Measurements from ENCODE around the gene PLK1.
A peak's percentile ranks its signal among the peaks of the same experiment; 100 is the strongest.

PLK1 gene

GRCh38 chr16:23682181-23682580 is 3.5 kb downstream of the PLK1 start:
- peaks cover 70% of the 10 kb centered on the region for H3K36me3 ChIP-seq (ENCODE audit: insufficient read depth, low read length)
- H3K4me1 ChIP-seq (ENCODE audit: insufficient read depth, low read length): peaks cover 10% of the 10 kb centered on the region; the same call in 1 of the 2 replicates
- 100% methylated on average over 1 of the region's 1 CpG for WGBS
- no peak overlapping the region for H3K9ac ChIP-seq (ENCODE audit: low read depth, low read length)
- no peak overlapping the region for H3K27ac ChIP-seq (ENCODE audit: low read depth, low read length)
- no peaks in the 10 kb centered on the region for H3K27me3 ChIP-seq (ENCODE audit: insufficient read depth, low read length)
- no peaks in the 10 kb centered on the region for H3K9me3 ChIP-seq (ENCODE audit: insufficient read depth, low read depth, low read length)
- no peak overlapping the region for H3K4me3 ChIP-seq (ENCODE audit: low read length)

- 94% methylated on average over 3 of the region's 3 CpGs for WGBS
- Histone ChIP-seq H3K4me1 (ENCODE audit: insufficient read depth, low read length) (peaks cover 10% of the 10 kb centered on the region; the same call in 1 of the 2 replicates), H3K36me3 (ENCODE audit: insufficient read depth, low read length) (peaks cover 83% of the 10 kb centered on the region), H3K9me3 (ENCODE audit: insufficient read depth, low read depth, low read length) (no peaks in the 10 kb centered on the region), H3K9ac (ENCODE audit: low read depth, low read length) (no peak overlapping the region), H3K27ac (ENCODE audit: low read depth, low read length) (no peak overlapping the region), H3K27me3 (ENCODE audit: insufficient read depth, low read length) (no peaks in the 10 kb centered on the region), H3K4me3 (ENCODE audit: low read length) (no peak overlapping the region)
Measured at GRCh38 chr16:23683487-23683886, 4.8 kb downstream of the PLK1 start.

GRCh38 chr16:23687034-23687808 is 8.5 kb downstream of the PLK1 start:
- no peaks in the 10 kb centered on the region for H3K4me1 ChIP-seq (ENCODE audit: insufficient read depth, low read length)
- H3K9me3 ChIP-seq (ENCODE audit: insufficient read depth, low read depth, low read length): no peaks in the 10 kb centered on the region
- no peak overlapping the region for H3K27ac ChIP-seq (ENCODE audit: low read depth, low read length)
- no peaks in the 10 kb centered on the region for H3K27me3 ChIP-seq (ENCODE audit: insufficient read depth, low read length)
- 98% methylated on average over 16 of the region's 16 CpGs for WGBS
- peaks cover 90% of the 10 kb centered on the region for H3K36me3 ChIP-seq (ENCODE audit: insufficient read depth, low read length)
- no peak overlapping the region for H3K4me3 ChIP-seq (ENCODE audit: low read length)
- H3K9ac ChIP-seq (ENCODE audit: low read depth, low read length): no peak overlapping the region

GRCh38 chr16:23689442-23690187 is 10.9 kb downstream of the PLK1 start:
- Histone ChIP-seq H3K9ac (ENCODE audit: low read depth, low read length) (no peak overlapping the region), H3K36me3 (ENCODE audit: insufficient read depth, low read length) (peaks cover 67% of the 10 kb centered on the region), H3K27ac (ENCODE audit: low read depth, low read length) (no peak overlapping the region), H3K27me3 (ENCODE audit: insufficient read depth, low read length) (no peaks in the 10 kb centered on the region), H3K9me3 (ENCODE audit: insufficient read depth, low read depth, low read length) (no peaks in the 10 kb centered on the region), H3K4me1 (ENCODE audit: insufficient read depth, low read length) (peaks cover 2% of the 10 kb centered on the region; the same call in 1 of the 2 replicates), H3K4me3 (ENCODE audit: low read length) (no peak overlapping the region)
- WGBS: 96% methylated on average over 36 of the region's 36 CpGs

- Histone ChIP-seq H3K9ac (ENCODE audit: low read depth, low read length) (no peak overlapping the region), H3K36me3 (ENCODE audit: insufficient read depth, low read length) (peaks cover 55% of the 10 kb centered on the region)
- 95% methylated on average over 25 of the region's 25 CpGs for WGBS
Measured at GRCh38 chr16:23690771-23691482, 12.2 kb downstream of the PLK1 start.

GRCh38 chr16:23691483-23692189 is 12.9 kb downstream of the PLK1 start:
- Histone ChIP-seq H3K9ac (ENCODE audit: low read depth, low read length) (no peak overlapping the region), H3K27ac (ENCODE audit: low read depth, low read length) (no peak overlapping the region; the same call in 1 of the 2 replicates), H3K36me3 (ENCODE audit: insufficient read depth, low read length) (peaks cover 48% of the 10 kb centered on the region), H3K4me3 (ENCODE audit: low read length) (no peak overlapping the region), H3K27me3 (ENCODE audit: insufficient read depth, low read length) (no peaks in the 10 kb centered on the region), H3K9me3 (ENCODE audit: insufficient read depth, low read depth, low read length) (no peaks in the 10 kb centered on the region), H3K4me1 (ENCODE audit: insufficient read depth, low read length) (peaks cover 2% of the 10 kb centered on the region; the same call in 1 of the 2 replicates)
- 93% methylated on average over 10 of the region's 10 CpGs for WGBS

More at GRCh38 chr16:23690771-23691482, 12.2 kb downstream of the PLK1 start:
- no peaks in the 10 kb centered on the region for H3K9me3 ChIP-seq (ENCODE audit: insufficient read depth, low read depth, low read length)
- H3K27ac ChIP-seq (ENCODE audit: low read depth, low read length): no peak overlapping the region; the same call in 1 of the 2 replicates
- H3K4me1 ChIP-seq (ENCODE audit: insufficient read depth, low read length): peaks cover 2% of the 10 kb centered on the region; the same call in 1 of the 2 replicates
- H3K4me3 ChIP-seq (ENCODE audit: low read length): no peak overlapping the region
- H3K27me3 ChIP-seq (ENCODE audit: insufficient read depth, low read length): no peaks in the 10 kb centered on the region

GRCh38 chr16:23692190-23692837 is 13.6 kb downstream of the PLK1 start:
- Histone ChIP-seq H3K4me3 (ENCODE audit: low read length) (no peak overlapping the region), H3K36me3 (ENCODE audit: insufficient read depth, low read length) (peaks cover 41% of the 10 kb centered on the region), H3K27me3 (ENCODE audit: insufficient read depth, low read length) (no peaks in the 10 kb centered on the region), H3K4me1 (ENCODE audit: insufficient read depth, low read length) (peaks cover 2% of the 10 kb centered on the region; the same call in 1 of the 2 replicates), H3K9ac (ENCODE audit: low read depth, low read length) (no peak overlapping the region), H3K27ac (ENCODE audit: low read depth, low read length) (no peak overlapping the region), H3K9me3 (ENCODE audit: insufficient read depth, low read depth, low read length) (no peaks in the 10 kb centered on the region)
- WGBS: 95% methylated on average over 6 of the region's 6 CpGs

- 94% methylated on average over 4 of the region's 4 CpGs for WGBS
- Histone ChIP-seq H3K9me3 (ENCODE audit: insufficient read depth, low read depth, low read length) (no peaks in the 10 kb centered on the region), H3K4me3 (ENCODE audit: low read length) (peak overlapping the region; percentile 61), H3K27ac (ENCODE audit: low read depth, low read length) (peak overlapping the region; percentile 27; the same call in 1 of the 2 replicates), H3K9ac (ENCODE audit: low read depth, low read length) (peak overlapping the region; percentile 48), H3K4me1 (ENCODE audit: insufficient read depth, low read length) (peaks cover 2% of the 10 kb centered on the region; the same call in 1 of the 2 replicates), H3K27me3 (ENCODE audit: insufficient read depth, low read length) (no peaks in the 10 kb centered on the region), H3K36me3 (ENCODE audit: insufficient read depth, low read length) (peaks cover 22% of the 10 kb centered on the region)
Measured at GRCh38 chr16:23694265-23694643, 15.6 kb downstream of the PLK1 start.

GRCh38 chr16:23694644-23695373 is 16.1 kb downstream of the PLK1 start:
- peak overlapping the region; percentile 27; the same call in 1 of the 2 replicates for H3K27ac ChIP-seq (ENCODE audit: low read depth, low read length)
- peak overlapping the region; percentile 61 for H3K4me3 ChIP-seq (ENCODE audit: low read length)
- H3K4me1 ChIP-seq (ENCODE audit: insufficient read depth, low read length): peaks cover 2% of the 10 kb centered on the region; the same call in 1 of the 2 replicates
- H3K9ac ChIP-seq (ENCODE audit: low read depth, low read length): peak overlapping the region; percentile 48
- 15% methylated on average over 32 of the region's 32 CpGs for WGBS
- peaks cover 16% of the 10 kb centered on the region for H3K36me3 ChIP-seq (ENCODE audit: insufficient read depth, low read length)
- no peaks in the 10 kb centered on the region for H3K9me3 ChIP-seq (ENCODE audit: insufficient read depth, low read depth, low read length)
- no peaks in the 10 kb centered on the region for H3K27me3 ChIP-seq (ENCODE audit: insufficient read depth, low read length)
